ENCODE data around the gene CRYL1. TPM values are rescaled to one million over a fixed set of nuclear protein-coding genes. Genes with fewer than 3 reads are reported as not detected.

The CRYL1 gene
- total RNA-seq, 1 donor from 2014 or later: 35.4 TPM

DNA sequence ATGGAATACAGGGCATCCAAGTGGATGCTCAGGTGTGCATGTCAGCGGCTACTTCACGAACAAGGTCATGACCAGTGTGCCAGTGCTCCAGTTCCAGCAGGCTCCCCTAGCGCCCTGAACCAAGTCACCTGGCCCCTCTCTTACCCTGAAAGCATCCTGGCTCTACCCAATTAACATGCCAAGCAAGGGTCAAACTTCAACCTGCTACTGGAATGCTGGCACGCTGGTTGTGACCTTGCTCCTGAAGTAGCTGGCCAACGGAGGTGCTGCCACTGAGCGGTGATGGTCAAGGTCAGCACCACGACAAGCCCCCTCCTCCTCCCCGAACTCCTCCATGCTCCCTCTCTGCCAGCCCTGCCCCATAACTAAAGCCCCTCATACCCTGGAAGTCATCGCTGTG is 96.0 kb downstream of the CRYL1 start:
- Histone ChIP-seq H3K27ac (no peak overlapping the region), H3K9me3 (no peaks in the 10 kb centered on the region), H3K4me1 (no peaks in the 10 kb centered on the region), H3K27me3 (no peaks in the 10 kb centered on the region), H3K4me3 (no peak overlapping the region), H3K36me3 (no peaks in the 10 kb centered on the region)
- TF ChIP-seq POLR2AphosphoS5 (IDR thresholded peaks at IDR 0.05; ENCODE audit: insufficient read depth in 1 of 2, low read depth in 1 of 2): no peak
- TF ChIP-seq, protein P1, sequence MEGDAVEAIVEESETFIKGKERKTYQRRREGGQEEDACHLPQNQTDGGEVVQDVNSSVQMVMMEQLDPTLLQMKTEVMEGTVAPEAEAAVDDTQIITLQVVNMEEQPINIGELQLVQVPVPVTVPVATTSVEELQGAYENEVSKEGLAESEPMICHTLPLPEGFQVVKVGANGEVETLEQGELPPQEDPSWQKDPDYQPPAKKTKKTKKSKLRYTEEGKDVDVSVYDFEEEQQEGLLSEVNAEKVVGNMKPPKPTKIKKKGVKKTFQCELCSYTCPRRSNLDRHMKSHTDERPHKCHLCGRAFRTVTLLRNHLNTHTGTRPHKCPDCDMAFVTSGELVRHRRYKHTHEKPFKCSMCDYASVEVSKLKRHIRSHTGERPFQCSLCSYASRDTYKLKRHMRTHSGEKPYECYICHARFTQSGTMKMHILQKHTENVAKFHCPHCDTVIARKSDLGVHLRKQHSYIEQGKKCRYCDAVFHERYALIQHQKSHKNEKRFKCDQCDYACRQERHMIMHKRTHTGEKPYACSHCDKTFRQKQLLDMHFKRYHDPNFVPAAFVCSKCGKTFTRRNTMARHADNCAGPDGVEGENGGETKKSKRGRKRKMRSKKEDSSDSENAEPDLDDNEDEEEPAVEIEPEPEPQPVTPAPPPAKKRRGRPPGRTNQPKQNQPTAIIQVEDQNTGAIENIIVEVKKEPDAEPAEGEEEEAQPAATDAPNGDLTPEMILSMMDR (IDR thresholded peaks at IDR 0.05): no peak
- no peak for TF ChIP-seq POLR2A (IDR thresholded peaks at IDR 0.05)
- no peak for DNase-seq (ENCODE audit: extremely low spot score in 2 of 2)
- intact Hi-C loops (cut with DNase I): no loop called here

DNA sequence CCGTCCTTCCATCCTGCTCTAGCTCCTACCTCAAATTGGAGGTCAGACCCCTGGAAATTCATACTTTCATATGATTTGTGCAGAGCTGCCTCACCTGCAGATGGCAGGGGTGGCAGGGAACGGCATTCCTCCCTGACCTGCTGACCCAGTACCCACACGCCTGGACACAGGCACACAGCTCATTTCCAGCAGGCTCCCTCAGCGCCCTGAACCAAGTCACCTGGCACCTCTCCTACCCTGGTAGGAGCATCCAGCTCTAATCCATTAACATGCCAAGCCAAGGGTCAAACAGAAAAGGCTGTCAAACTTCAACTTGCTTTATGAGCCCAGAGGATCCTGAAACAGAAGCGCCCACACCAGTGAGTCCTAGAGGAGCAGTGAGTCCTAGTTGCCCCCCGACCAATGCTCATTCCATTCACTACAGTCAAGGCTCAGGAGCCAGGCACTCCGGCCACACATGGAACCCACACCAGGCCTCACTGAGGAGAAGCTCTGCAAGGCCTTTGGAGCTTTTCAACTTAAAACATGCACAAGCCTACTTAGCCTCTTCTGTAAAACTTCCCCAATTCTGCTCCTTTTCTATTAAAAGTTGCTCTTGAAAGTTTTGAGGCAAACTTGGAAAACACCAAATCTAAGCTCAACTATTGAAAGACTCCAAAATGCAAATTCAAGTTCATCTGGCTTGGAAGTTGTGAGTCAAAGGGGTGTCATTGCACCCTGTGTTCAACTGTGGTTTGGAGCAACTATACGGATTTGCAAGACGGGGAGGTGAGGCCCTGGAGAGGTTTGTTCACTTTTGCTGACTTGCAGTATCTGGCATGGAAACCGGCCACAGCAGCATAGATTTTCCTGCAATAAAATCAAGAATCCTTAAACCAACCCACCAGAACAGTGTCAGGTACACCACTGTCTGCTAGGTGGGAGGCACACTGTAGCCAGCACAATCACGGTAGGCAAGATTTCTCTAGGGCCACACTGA is 96.7 kb downstream of the CRYL1 start:
- H3K27ac ChIP-seq: no peak overlapping the region
- H3K4me3 ChIP-seq: no peak overlapping the region
- no peaks in the 10 kb centered on the region for H3K9me3 ChIP-seq
- intact Hi-C loops (cut with DNase I): no loop called here
- H3K36me3 ChIP-seq: no peaks in the 10 kb centered on the region
- no peaks in the 10 kb centered on the region for H3K27me3 ChIP-seq
- TF ChIP-seq, protein P1 (IDR thresholded peaks at IDR 0.05): no peak
- TF ChIP-seq POLR2AphosphoS5 (IDR thresholded peaks at IDR 0.05; ENCODE audit: insufficient read depth in 1 of 2, low read depth in 1 of 2) (no peak), POLR2A (IDR thresholded peaks at IDR 0.05) (no peak)
- no peak for DNase-seq (ENCODE audit: extremely low spot score in 2 of 2)
- no peaks in the 10 kb centered on the region for H3K4me1 ChIP-seq

DNA sequence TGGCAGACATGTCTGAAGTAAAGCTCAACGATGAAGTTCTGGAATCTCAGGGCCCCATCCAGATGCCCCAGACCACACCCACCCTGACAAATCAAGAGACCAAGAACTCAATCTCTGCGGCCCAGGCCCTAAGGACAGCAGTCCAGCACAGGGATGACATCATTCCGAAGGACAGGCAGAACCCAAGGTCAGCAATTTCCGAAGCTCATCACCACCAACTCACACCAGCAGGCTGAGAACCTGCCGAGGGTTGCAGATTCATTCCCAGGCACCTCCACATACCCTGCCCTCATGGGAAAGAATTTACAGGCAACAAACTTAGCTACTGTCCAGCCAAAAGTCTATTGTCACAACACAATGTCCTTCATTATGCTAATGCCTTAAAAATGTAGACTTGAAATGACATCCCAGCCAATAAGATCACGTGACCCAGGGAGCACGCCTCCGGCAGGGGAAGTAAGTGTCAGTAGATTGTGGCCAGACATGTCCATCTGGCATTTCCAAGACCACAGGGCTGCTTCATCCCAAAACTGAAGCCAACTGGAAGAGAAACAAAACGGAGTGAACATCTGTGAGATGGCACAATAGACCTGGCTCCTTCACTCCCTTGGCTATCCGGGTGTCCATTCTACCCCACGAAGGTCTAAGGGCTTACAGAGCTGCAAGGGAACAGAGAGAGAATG is 98.8 kb downstream of the CRYL1 start:
- Histone ChIP-seq H3K4me1 (no peaks in the 10 kb centered on the region), H3K27me3 (no peaks in the 10 kb centered on the region)

DNA sequence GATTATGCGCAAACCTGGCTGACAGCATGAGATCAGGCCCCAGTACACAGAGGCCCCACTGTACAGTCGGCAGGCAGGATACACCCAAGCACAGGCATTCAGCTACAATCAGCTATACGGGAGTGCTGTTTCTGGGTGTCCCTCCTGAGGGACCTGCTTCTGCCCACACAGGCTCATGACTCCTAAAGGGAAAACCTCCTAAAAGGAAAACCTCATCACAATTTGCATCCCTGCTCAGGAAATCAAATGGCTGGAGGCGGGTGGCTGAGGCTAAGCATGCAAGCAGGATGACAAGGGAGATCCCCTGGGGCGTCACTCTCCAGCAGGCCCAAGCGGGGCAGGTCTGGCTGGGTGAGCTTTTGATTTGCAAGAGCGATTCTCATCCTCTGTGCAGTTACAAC is 99.8 kb downstream of the CRYL1 start:
- intact Hi-C loops (cut with DNase I): no loop called here

More for the DNA sequence above, 98.8 kb downstream of the CRYL1 start:
- TF ChIP-seq POLR2A (IDR thresholded peaks at IDR 0.05): no peak
- no peak overlapping the region for H3K4me3 ChIP-seq
- no peaks in the 10 kb centered on the region for H3K9me3 ChIP-seq
- DNase-seq (ENCODE audit: extremely low spot score in 2 of 2): no peak
- H3K36me3 ChIP-seq: no peaks in the 10 kb centered on the region
- no peak overlapping the region for H3K27ac ChIP-seq
- intact Hi-C loops (cut with DNase I): no loop called here

DNA sequence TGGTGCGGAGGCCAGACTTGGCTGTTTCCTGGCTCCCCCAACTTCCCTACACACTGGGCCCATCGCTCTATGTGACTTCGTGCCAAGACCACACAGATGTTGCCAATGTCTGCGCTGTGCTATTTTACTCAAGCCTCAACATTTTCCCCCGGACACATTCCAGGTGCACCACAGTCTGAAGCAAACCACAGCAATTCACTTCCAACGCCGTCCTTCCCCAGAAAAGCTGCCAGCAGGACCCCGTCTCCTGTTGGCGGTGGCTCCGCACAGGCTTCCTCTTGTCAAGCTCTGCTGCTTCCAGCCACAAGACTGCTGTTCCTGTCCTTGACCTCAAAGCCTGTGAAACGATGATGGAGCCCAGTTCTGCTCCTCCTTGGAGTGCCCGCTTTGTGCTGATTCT is 100.7 kb downstream of the CRYL1 start:
- H3K9me3 ChIP-seq: no peaks in the 10 kb centered on the region
- H3K4me1 ChIP-seq: peaks cover 3% of the 10 kb centered on the region
- no peak for DNase-seq (ENCODE audit: extremely low spot score in 2 of 2)
- H3K4me3 ChIP-seq: no peak overlapping the region
- H3K27me3 ChIP-seq: no peaks in the 10 kb centered on the region
- no peak for TF ChIP-seq POLR2AphosphoS5 (IDR thresholded peaks at IDR 0.05; ENCODE audit: insufficient read depth in 1 of 2, low read depth in 1 of 2)
- no peak for TF ChIP-seq POLR2A (IDR thresholded peaks at IDR 0.05)
- TF ChIP-seq, protein P1 (IDR thresholded peaks at IDR 0.05): no peak
- no peak overlapping the region for H3K27ac ChIP-seq
- intact Hi-C loops (cut with DNase I): no loop called here
- H3K36me3 ChIP-seq: no peaks in the 10 kb centered on the region

More for the DNA sequence above, 99.8 kb downstream of the CRYL1 start:
- Histone ChIP-seq H3K27ac (no peak overlapping the region), H3K36me3 (no peaks in the 10 kb centered on the region), H3K4me1 (no peaks in the 10 kb centered on the region), H3K27me3 (no peaks in the 10 kb centered on the region), H3K9me3 (no peaks in the 10 kb centered on the region), H3K4me3 (no peak overlapping the region)
- TF ChIP-seq, protein P1 (IDR thresholded peaks at IDR 0.05): no peak
- TF ChIP-seq POLR2AphosphoS5 (IDR thresholded peaks at IDR 0.05; ENCODE audit: insufficient read depth in 1 of 2, low read depth in 1 of 2) (no peak), POLR2A (IDR thresholded peaks at IDR 0.05) (no peak)
- no peak for DNase-seq (ENCODE audit: extremely low spot score in 2 of 2)

Measured in vagina (tissue), 2 donors.